Vagina (tissue), 2 donors: ENCODE results near the gene GPR176. TPM values are rescaled to one million over a fixed set of nuclear protein-coding genes. Genes with fewer than 3 reads are reported as not detected.
A peak's percentile ranks its signal among the peaks of the same experiment; 100 is the strongest.

Experiments
- DNase-seq, 2 donors: peaks; one replicate each; pipeline ENCODE4 v3.0.0-alpha.2; 2017; ENCODE audit errors: extremely low spot score in 2 of 2
- H3K27ac ChIP-seq: fragments of 200-600 bp; sonication (generic); one replicate; pipeline ENCODE4 v1.5.1; 2019
- H3K27me3 ChIP-seq: fragments of 200-600 bp; sonication (generic); one replicate; pipeline ENCODE4 v1.5.1; 2019
- H3K36me3 ChIP-seq, 2 donors: fragments of 200-600 bp; sonication (generic); one replicate each; pipeline ENCODE4 v1.5.1; 2017 to 2019
- H3K4me1 ChIP-seq: fragments of 200-600 bp; sonication (generic); one replicate; pipeline ENCODE4 v1.5.1; 2019
- H3K4me3 ChIP-seq, 2 donors: fragments of 200-600 bp; sonication (generic); 1 replicate in 1 of 2; 2 replicates in 1 of 2; pipeline ENCODE4 v1.5.1; 2016 to 2019
- H3K9me3 ChIP-seq: fragments of 200-600 bp; sonication (generic); one replicate; pipeline ENCODE4 v1.5.1; 2019
- POLR2A ChIP-seq, 2 donors: fragments of 450-650 bp; IDR thresholded peaks; one replicate each; pipeline ENCODE4 v1.6.1; 2017; ENCODE audit warnings: antibody characterized with exemption in 2 of 2, mild to moderate bottlenecking in 2 of 2, moderate library complexity in 2 of 2
- POLR2AphosphoS5 ChIP-seq, 2 donors: sonication (generic); formaldehyde crosslinking; IDR thresholded peaks; one replicate each; pipeline ENCODE4 v1.9.0; 2017; ENCODE audit warnings: antibody characterized with exemption in 2 of 2, mild to moderate bottlenecking in 2 of 2, low read depth in 1 of 2; ENCODE audit not compliant: insufficient read depth in 1 of 2
- intact Hi-C: fragments of 100-400 bp; cut with DNase I; formaldehyde crosslinking; loops from one replicate; pipeline ENCODE4 v1.15.1; 2023
- total RNA-seq: library from RNA; depleted of rRNA; stranded (reverse); fragments of >200 nt; gene quantifications from one replicate; pipeline ENCODE4 v1.2.3, GENCODE V29; 2016
- TF ChIP-seq, protein P1 (sequence below), 3 experiments: fragments of 450-650 bp in 2 of 3; fragments of 200-600 bp in 1 of 3; sonication (generic) in 1 of 3; IDR thresholded peaks; one replicate each; pipeline ENCODE4 v1.5.1; 2017 to 2019; ENCODE audit warnings: antibody characterized with exemption in 3 of 3, mild to moderate bottlenecking in 2 of 3, moderate library complexity in 2 of 3

GPR176 gene
- total RNA-seq, 1 donor from 2014 or later: 5.4 TPM

DNA sequence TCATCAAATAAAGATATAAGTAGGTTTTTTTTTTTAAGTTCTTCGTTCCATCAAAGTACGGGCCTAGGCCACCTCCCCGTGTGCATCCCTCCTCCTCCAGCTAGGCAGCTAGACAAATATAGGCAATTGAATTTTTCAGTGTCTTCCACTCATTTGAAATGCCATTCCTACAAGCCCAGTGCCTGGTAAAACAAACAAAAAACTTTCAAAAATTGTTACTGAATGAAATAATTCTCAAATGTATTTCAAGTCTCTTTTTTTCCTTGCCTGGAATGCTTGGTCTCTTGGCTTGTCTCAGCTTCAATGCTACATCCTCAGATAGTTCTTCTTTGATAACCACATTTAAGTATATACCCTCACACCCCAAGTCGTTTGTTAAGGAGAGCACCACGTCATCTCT, 17.6 kb upstream of the GPR176 start:
- DNase-seq: no peak
- intact Hi-C loops: no loop called here
- no peaks in the 10 kb centered on the region for H3K27me3 ChIP-seq
- H3K27ac ChIP-seq: no peak overlapping the region
- peaks cover 55% of the 10 kb centered on the region for H3K4me1 ChIP-seq
- no peak for TF ChIP-seq POLR2AphosphoS5 (IDR thresholded peaks at IDR 0.05; ENCODE audit: insufficient read depth in 1 of 2, low read depth in 1 of 2)
- TF ChIP-seq, protein P1, sequence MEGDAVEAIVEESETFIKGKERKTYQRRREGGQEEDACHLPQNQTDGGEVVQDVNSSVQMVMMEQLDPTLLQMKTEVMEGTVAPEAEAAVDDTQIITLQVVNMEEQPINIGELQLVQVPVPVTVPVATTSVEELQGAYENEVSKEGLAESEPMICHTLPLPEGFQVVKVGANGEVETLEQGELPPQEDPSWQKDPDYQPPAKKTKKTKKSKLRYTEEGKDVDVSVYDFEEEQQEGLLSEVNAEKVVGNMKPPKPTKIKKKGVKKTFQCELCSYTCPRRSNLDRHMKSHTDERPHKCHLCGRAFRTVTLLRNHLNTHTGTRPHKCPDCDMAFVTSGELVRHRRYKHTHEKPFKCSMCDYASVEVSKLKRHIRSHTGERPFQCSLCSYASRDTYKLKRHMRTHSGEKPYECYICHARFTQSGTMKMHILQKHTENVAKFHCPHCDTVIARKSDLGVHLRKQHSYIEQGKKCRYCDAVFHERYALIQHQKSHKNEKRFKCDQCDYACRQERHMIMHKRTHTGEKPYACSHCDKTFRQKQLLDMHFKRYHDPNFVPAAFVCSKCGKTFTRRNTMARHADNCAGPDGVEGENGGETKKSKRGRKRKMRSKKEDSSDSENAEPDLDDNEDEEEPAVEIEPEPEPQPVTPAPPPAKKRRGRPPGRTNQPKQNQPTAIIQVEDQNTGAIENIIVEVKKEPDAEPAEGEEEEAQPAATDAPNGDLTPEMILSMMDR (IDR thresholded peaks at IDR 0.05): no peak
- TF ChIP-seq POLR2A (IDR thresholded peaks at IDR 0.05): no peak
- H3K4me3 ChIP-seq: no peak overlapping the region
- peaks cover 0 to 15% of the 10 kb centered on the region in 2 donors for H3K36me3 ChIP-seq
- H3K9me3 ChIP-seq: no peaks in the 10 kb centered on the region

DNA sequence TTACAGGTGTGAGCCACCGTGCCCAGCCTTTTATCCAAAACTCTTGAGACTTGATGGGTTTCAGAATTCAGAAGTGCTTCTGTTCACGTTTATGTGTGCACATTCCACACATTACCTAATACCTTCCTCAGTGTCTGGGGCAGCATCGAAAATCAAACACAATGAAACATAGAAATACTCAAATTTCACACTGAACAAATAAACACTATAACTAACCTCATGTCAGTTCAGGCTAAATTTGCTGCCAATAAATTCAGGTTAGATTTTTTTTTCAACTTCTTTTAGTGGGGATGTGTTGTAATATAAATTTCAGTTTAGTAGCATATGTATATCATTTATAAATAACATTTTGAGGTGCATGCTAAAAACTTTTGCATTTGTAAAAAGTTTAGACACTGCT, 16.6 kb upstream of the GPR176 start:
- Histone ChIP-seq H3K4me1 (peaks cover 49% of the 10 kb centered on the region), H3K9me3 (no peaks in the 10 kb centered on the region), H3K27me3 (no peaks in the 10 kb centered on the region), H3K27ac (no peak overlapping the region), H3K36me3 (peaks cover 0 to 15% of the 10 kb centered on the region in 2 donors), H3K4me3 (no peak overlapping the region)
- TF ChIP-seq POLR2AphosphoS5 (IDR thresholded peaks at IDR 0.05; ENCODE audit: insufficient read depth in 1 of 2, low read depth in 1 of 2) (no peak), POLR2A (IDR thresholded peaks at IDR 0.05) (no peak)
- TF ChIP-seq, protein P1 (IDR thresholded peaks at IDR 0.05): no peak
- no peak for DNase-seq
- intact Hi-C loops: no loop called here

DNA sequence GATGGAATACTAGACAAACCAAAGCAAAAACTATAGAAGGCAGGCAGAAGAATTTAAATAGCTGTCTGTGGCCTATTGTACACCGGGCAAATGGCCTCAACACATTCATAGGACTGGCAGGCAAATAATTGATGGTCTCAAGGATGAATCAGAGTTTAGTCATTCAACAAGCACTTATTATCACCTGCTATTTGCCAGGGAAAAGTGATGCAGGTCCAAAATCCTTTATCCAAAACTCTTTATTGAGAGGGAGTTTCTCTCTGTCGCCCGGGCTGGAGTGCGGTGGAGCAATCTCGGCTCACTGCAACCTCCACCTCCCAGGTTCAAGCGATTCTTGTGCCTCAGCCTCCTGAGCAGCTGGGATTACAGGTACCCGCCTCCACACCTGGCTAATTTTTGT, 16.1 kb upstream of the GPR176 start:
- peaks cover 49% of the 10 kb centered on the region for H3K4me1 ChIP-seq
- peaks cover 0 to 15% of the 10 kb centered on the region in 2 donors for H3K36me3 ChIP-seq
- intact Hi-C loops: no loop called here
- H3K4me3 ChIP-seq: no peak overlapping the region
- no peak for DNase-seq
- H3K27me3 ChIP-seq: no peaks in the 10 kb centered on the region
- TF ChIP-seq POLR2AphosphoS5 (IDR thresholded peaks at IDR 0.05; ENCODE audit: insufficient read depth in 1 of 2, low read depth in 1 of 2): no peak
- TF ChIP-seq, protein P1 (IDR thresholded peaks at IDR 0.05): no peak
- TF ChIP-seq POLR2A (IDR thresholded peaks at IDR 0.05): no peak
- no peaks in the 10 kb centered on the region for H3K9me3 ChIP-seq
- no peak overlapping the region for H3K27ac ChIP-seq

DNA sequence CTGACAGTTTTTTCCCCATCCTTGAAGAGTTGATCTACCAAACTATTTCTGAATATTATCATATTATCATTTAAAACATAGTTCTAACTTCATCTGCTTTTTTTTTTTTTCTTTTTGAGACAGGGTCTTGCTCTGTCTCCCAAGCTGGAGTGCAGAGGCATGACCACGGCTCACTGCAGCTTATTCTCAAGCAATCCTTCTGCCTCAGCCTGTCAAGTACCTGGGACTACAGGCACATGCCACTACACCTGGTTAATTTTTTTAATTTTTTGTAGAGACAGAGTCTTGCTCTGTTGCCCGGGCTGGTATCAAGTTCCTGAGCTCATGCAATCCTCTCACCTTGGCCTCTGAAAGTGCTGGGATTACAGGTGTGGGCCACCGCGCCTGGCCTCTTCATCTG, 15.2 kb upstream of the GPR176 start:
- Histone ChIP-seq H3K9me3 (no peaks in the 10 kb centered on the region), H3K27me3 (no peaks in the 10 kb centered on the region), H3K27ac (no peak overlapping the region), H3K36me3 (peaks cover 0 to 5% of the 10 kb centered on the region in 2 donors), H3K4me3 (peak overlapping the region in 1 of 2 donors; percentile 63), H3K4me1 (peaks cover 49% of the 10 kb centered on the region)
- intact Hi-C loops: no loop called here
- no peak for DNase-seq
- TF ChIP-seq, protein P1 (IDR thresholded peaks at IDR 0.05): no peak
- TF ChIP-seq POLR2A (IDR thresholded peaks at IDR 0.05) (no peak), POLR2AphosphoS5 (IDR thresholded peaks at IDR 0.05; ENCODE audit: insufficient read depth in 1 of 2, low read depth in 1 of 2) (no peak)

DNA sequence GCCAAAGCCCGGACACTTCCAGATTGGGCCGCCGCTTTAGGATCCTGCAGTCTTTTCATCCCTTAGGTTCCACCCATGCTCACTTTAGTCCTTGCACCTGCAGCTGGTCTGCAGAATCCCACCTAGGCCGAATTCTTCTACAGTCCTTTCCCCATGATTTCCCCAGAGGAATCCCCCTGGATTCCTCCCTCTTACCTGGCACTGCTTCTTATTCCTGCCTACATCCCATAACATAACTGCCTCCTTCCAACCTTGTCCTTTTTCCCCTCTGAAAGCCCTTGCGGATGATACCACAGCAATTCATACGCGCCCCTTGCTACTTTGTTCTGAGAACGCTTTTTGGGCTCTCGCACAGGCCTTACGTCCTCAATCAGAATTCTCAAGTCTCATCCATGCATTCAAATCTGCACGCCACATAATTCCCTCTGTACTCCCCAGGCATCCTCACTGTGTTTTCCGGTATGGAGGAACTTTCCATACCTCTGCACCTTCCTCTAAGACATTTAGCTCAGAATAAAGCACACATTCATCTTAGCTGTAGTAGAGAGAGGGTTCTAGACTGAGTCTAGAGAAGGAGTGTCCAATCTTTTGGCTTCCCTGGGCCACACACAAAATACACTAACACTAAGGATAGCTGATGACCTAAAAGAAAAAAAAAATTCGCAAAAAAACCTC, 14.5 kb upstream of the GPR176 start:
- Histone ChIP-seq H3K4me3 (peak overlapping the region; percentile 63 to 86), H3K27me3 (no peaks in the 10 kb centered on the region), H3K4me1 (peaks cover 49% of the 10 kb centered on the region), H3K36me3 (no peaks in the 10 kb centered on the region), H3K9me3 (no peaks in the 10 kb centered on the region), H3K27ac (peak overlapping the region; percentile 80)
- DNase-seq: no peak
- TF ChIP-seq, protein P1 (IDR thresholded peaks at IDR 0.05): no peak
- TF ChIP-seq POLR2A (IDR thresholded peaks at IDR 0.05) (no peak), POLR2AphosphoS5 (IDR thresholded peaks at IDR 0.05; ENCODE audit: insufficient read depth in 1 of 2, low read depth in 1 of 2) (no peak)
- intact Hi-C loops: no loop called here
